A673 (cell line): ENCODE measurements around the gene MYO5A. TPM values are rescaled to one million over a fixed set of nuclear protein-coding genes. Genes with fewer than 3 reads are reported as not detected.
"Not testable (repeated sequence)": the region's sequence is repeated elsewhere in the genome, so short reads cannot be mapped to it uniquely, and the experiment has no call there.

Source experiments
- BruUV-seq: library from RNA; stranded (reverse); fragments of 400-500 nt; replicated peaks from 2 replicates; lab custom pipeline; 2021; lab: Mats Ljungman, UMichigan
- CTCF ChIA-PET: fragments of 300-600 bp; sonication (Branson Sonifier 250); formaldehyde crosslinking; loops from one replicate; lab custom pipeline; 2022; ENCODE audit warnings: antibody characterized with exemption; lab: Charles Lee
- POLR2A ChIA-PET: fragments of 300-600 bp; sonication (Branson Sonifier 250); formaldehyde crosslinking; loops from one replicate; lab custom pipeline; 2022; ENCODE audit warnings: antibody characterized with exemption; ENCODE audit not compliant: low non-redundant PET; lab: Charles Lee
- DNase-seq: peaks from one replicate; pipeline ENCODE4 v3.0.0-alpha.2; 2015; ENCODE audit warnings: low spot score
- H3K27ac ChIP-seq: fragments of 200-600 bp; sonication (generic); 2 replicates; pipeline ENCODE4 v1.5.1; 2016; ENCODE audit warnings: mixed run types, low read depth, mild to moderate bottlenecking, mixed read lengths, antibody characterized with exemption, low read length; ENCODE audit not compliant: poor library complexity, severe bottlenecking
- H3K27me3 ChIP-seq: fragments of 200-600 bp; sonication (generic); replicated peaks from 2 replicates; pipeline ENCODE4 v1.6.1; 2017; ENCODE audit warnings: mixed run types, low read depth, mild to moderate bottlenecking, mixed read lengths, antibody characterized with exemption, low read length; ENCODE audit not compliant: insufficient read depth, poor library complexity
- H3K36me3 ChIP-seq: fragments of 200-600 bp; sonication (generic); 2 replicates; pipeline ENCODE4 v1.6.1; 2016; ENCODE audit warnings: mixed run types, mild to moderate bottlenecking, mixed read lengths, antibody characterized with exemption, low read length; ENCODE audit not compliant: insufficient read depth, poor library complexity, severe bottlenecking
- H3K4me1 ChIP-seq: fragments of 200-600 bp; sonication (generic); 2 replicates; pipeline ENCODE4 v1.6.1; 2017; ENCODE audit warnings: mixed run types, mild to moderate bottlenecking, mixed read lengths, antibody characterized with exemption, low read length; ENCODE audit not compliant: insufficient read depth, poor library complexity, severe bottlenecking
- H3K4me3 ChIP-seq: fragments of 200-600 bp; sonication (generic); 2 replicates; pipeline ENCODE4 v1.5.1; 2016; ENCODE audit warnings: low read depth, mixed run types, mild to moderate bottlenecking, mixed read lengths, low read length; ENCODE audit not compliant: poor library complexity, severe bottlenecking
- H3K9me3 ChIP-seq: fragments of 200-600 bp; sonication (generic); 2 replicates; pipeline ENCODE4 v1.6.1; 2016; ENCODE audit warnings: mixed run types, low read depth, mild to moderate bottlenecking, mixed read lengths, antibody characterized with exemption, low read length; ENCODE audit not compliant: poor library complexity, severe bottlenecking
- EZH2 ChIP-seq: fragments of 200-600 bp; sonication (generic); IDR thresholded peaks from 2 replicates; pipeline ENCODE4 v1.6.1; 2017; ENCODE audit warnings: borderline replicate concordance, low read depth, mild to moderate bottlenecking, mixed read lengths, antibody characterized with exemption, low read length; ENCODE audit not compliant: poor library complexity, severe bottlenecking
- intact Hi-C: fragments of 100-400 bp; cut with micrococcal nuclease; formaldehyde crosslinking; loops from one replicate; pipeline ENCODE4 v1.10.0; 2022; ENCODE audit not compliant: unreplicated experiment
- total RNA-seq: library from RNA; stranded (reverse); gene quantifications from 2 replicates; pipeline ENCODE4 v1.2.3, GENCODE V29; 2021
- TF ChIP-seq, protein P1 (sequence below): fragments of 300-800, 200-600 bp; sonication (generic); conservative IDR thresholded peaks from 2 replicates; pipeline ENCODE4 v1.5.1; 2017; ENCODE audit warnings: low read depth, mild to moderate bottlenecking, antibody characterized with exemption, low read length, moderate library complexity, mixed read lengths

MYO5A gene
- total RNA-seq, 1 experiment from 2014 or later: 16.8 TPM

- intact Hi-C loops: no loop called here
- Histone ChIP-seq H3K4me3 (no peak overlapping the region), H3K36me3 (no peaks in the 10 kb centered on the region), H3K4me1 (no peaks in the 10 kb centered on the region), H3K9me3 (no peaks in the 10 kb centered on the region), H3K27me3 (no peaks in the 10 kb centered on the region), H3K27ac (no peak overlapping the region)
- ChIA-PET POLR2A (no interaction called here), CTCF (no interaction called here)
- no TSS peak for BruUV-seq
- DNase-seq: no peak
- no peak for TF ChIP-seq EZH2
- TF ChIP-seq, protein P1, sequence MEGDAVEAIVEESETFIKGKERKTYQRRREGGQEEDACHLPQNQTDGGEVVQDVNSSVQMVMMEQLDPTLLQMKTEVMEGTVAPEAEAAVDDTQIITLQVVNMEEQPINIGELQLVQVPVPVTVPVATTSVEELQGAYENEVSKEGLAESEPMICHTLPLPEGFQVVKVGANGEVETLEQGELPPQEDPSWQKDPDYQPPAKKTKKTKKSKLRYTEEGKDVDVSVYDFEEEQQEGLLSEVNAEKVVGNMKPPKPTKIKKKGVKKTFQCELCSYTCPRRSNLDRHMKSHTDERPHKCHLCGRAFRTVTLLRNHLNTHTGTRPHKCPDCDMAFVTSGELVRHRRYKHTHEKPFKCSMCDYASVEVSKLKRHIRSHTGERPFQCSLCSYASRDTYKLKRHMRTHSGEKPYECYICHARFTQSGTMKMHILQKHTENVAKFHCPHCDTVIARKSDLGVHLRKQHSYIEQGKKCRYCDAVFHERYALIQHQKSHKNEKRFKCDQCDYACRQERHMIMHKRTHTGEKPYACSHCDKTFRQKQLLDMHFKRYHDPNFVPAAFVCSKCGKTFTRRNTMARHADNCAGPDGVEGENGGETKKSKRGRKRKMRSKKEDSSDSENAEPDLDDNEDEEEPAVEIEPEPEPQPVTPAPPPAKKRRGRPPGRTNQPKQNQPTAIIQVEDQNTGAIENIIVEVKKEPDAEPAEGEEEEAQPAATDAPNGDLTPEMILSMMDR: no peak
These were observed 89.2 kb downstream of the MYO5A start for GRCh38 chr15:52439470-52439869.

GRCh38 chr15:52439042-52439441, 89.6 kb downstream of the MYO5A start:
- POLR2A ChIA-PET, DNase-seq, CTCF ChIA-PET, H3K4me1 ChIP-seq, H3K27me3 ChIP-seq, H3K9me3 ChIP-seq, H3K36me3 ChIP-seq, H3K4me3 ChIP-seq, BruUV-seq, H3K27ac ChIP-seq, intact Hi-C loops: not testable (repeated sequence)

DNA sequence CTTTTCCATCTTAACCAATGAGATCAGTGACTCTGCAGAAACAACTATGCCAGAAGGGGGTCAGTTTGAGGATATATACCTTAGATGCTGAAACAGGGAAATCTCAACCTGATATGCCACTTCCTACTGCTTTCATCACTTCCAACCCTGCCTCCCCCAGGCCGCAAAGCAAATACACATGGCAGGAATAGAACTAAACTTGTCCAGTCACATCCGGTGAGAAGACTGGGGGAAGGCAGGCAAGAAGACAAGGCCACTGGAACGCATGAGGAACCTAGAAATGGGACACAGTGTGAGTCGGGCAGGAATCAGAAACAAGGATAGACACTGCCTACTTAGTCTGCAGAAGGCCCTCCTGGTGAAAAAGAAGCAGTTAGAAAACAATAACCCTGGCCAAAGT, 90.6 kb downstream of the MYO5A start:
- TF ChIP-seq, protein P1: no peak
- TF ChIP-seq EZH2: no peak
- POLR2A ChIA-PET: no interaction called here
- no TSS peak for BruUV-seq
- CTCF ChIA-PET: no interaction called here
- no peaks in the 10 kb centered on the region for H3K27me3 ChIP-seq
- intact Hi-C loops: no loop called here
- no peaks in the 10 kb centered on the region for H3K36me3 ChIP-seq
- H3K9me3 ChIP-seq: no peaks in the 10 kb centered on the region
- no peak overlapping the region for H3K27ac ChIP-seq
- DNase-seq: no peak
- H3K4me1 ChIP-seq: no peaks in the 10 kb centered on the region
- no peak overlapping the region for H3K4me3 ChIP-seq

- no peak overlapping the region for H3K27ac ChIP-seq
- H3K36me3 ChIP-seq: no peaks in the 10 kb centered on the region
- no TSS peak for BruUV-seq
- intact Hi-C loops: no loop called here
- H3K9me3 ChIP-seq: no peaks in the 10 kb centered on the region
- POLR2A ChIA-PET: no interaction called here
- no peaks in the 10 kb centered on the region for H3K27me3 ChIP-seq
- H3K4me3 ChIP-seq: no peak overlapping the region
- no peak for TF ChIP-seq EZH2
- TF ChIP-seq, protein P1: no peak
- CTCF ChIA-PET: no interaction called here
- DNase-seq: no peak
- no peaks in the 10 kb centered on the region for H3K4me1 ChIP-seq
These were observed 91.0 kb downstream of the MYO5A start for GRCh38 chr15:52437646-52438045.
